ENCODE results near the gene STARD5.

The STARD5 gene

GRCh38 chr15:81296186-81296585, 27.8 kb downstream of the STARD5 start:
- in situ Hi-C loops (cut with MboI; ENCODE audit: low sequenced_read_pairs), result no loop called here

GRCh38 chr15:81295486-81296121, 28.3 kb downstream of the STARD5 start:
- in situ Hi-C loops (cut with MboI; ENCODE audit: low sequenced_read_pairs), result no loop called here

GRCh38 chr15:81294516-81294880, 29.4 kb downstream of the STARD5 start:
- in situ Hi-C loops (cut with MboI; ENCODE audit: low sequenced_read_pairs), result no loop called here

- in situ Hi-C loops (cut with MboI; ENCODE audit: low sequenced_read_pairs), result no loop called here
These were observed 30.0 kb downstream of the STARD5 start for GRCh38 chr15:81293728-81294515.

- in situ Hi-C loops (cut with MboI; ENCODE audit: low sequenced_read_pairs), result no loop called here
These were observed 31.4 kb downstream of the STARD5 start for GRCh38 chr15:81292523-81293001.

GRCh38 chr15:81291916-81292522, 31.9 kb downstream of the STARD5 start:
- in situ Hi-C loops (cut with MboI; ENCODE audit: low sequenced_read_pairs), result no loop called here

- in situ Hi-C loops (cut with MboI; ENCODE audit: low sequenced_read_pairs), result no loop called here
These were observed 34.0 kb downstream of the STARD5 start for GRCh38 chr15:81289910-81290309.

GRCh38 chr15:81288616-81289015, 35.3 kb downstream of the STARD5 start:
- in situ Hi-C loops (cut with MboI; ENCODE audit: low sequenced_read_pairs), result no loop called here

- in situ Hi-C loops (cut with MboI; ENCODE audit: low sequenced_read_pairs), result no loop called here
These were observed 35.9 kb downstream of the STARD5 start for GRCh38 chr15:81288040-81288439.

- in situ Hi-C loops (cut with MboI; ENCODE audit: low sequenced_read_pairs), result no loop called here
These were observed 37.3 kb downstream of the STARD5 start for GRCh38 chr15:81286621-81287121.

- in situ Hi-C loops (cut with MboI; ENCODE audit: low sequenced_read_pairs), result no loop called here
These were observed 38.5 kb downstream of the STARD5 start for GRCh38 chr15:81285461-81285860.

GRCh38 chr15:81284256-81285031, 39.5 kb downstream of the STARD5 start:
- in situ Hi-C loops (cut with MboI; ENCODE audit: low sequenced_read_pairs), result no loop called here

GRCh38 chr15:81282911-81283310, 41.0 kb downstream of the STARD5 start:
- in situ Hi-C loops (cut with MboI; ENCODE audit: low sequenced_read_pairs), result no loop called here

- in situ Hi-C loops (cut with MboI; ENCODE audit: low sequenced_read_pairs), result no loop called here
These were observed 41.4 kb downstream of the STARD5 start for GRCh38 chr15:81282606-81282895.

GRCh38 chr15:81281766-81282605, 42.0 kb downstream of the STARD5 start:
- in situ Hi-C loops (cut with MboI; ENCODE audit: low sequenced_read_pairs), result no loop called here

- in situ Hi-C loops (cut with MboI; ENCODE audit: low sequenced_read_pairs), result no loop called here
These were observed 42.5 kb downstream of the STARD5 start for GRCh38 chr15:81281456-81281735.

GRCh38 chr15:81280696-81281455, 43.1 kb downstream of the STARD5 start:
- in situ Hi-C loops (cut with MboI; ENCODE audit: low sequenced_read_pairs), result no loop called here

GRCh38 chr15:81279621-81280485, 44.1 kb downstream of the STARD5 start:
- in situ Hi-C loops (cut with MboI; ENCODE audit: low sequenced_read_pairs), result loop anchor here (10.0 kb wide), 2 partner anchors 45 to 125 kb away; partner anchors contain the start of gene STARD5
